Endothelial cell of hepatic sinusoid (primary cell): ENCODE data around the gene CSRP1.

Experiments used
- in situ Hi-C: cut with HindIII; loops from 2 replicates; pipeline ENCODE4 v1.10.0; 2017; ENCODE audit warnings: low sequenced_read_pairs

The CSRP1 gene

DNA sequence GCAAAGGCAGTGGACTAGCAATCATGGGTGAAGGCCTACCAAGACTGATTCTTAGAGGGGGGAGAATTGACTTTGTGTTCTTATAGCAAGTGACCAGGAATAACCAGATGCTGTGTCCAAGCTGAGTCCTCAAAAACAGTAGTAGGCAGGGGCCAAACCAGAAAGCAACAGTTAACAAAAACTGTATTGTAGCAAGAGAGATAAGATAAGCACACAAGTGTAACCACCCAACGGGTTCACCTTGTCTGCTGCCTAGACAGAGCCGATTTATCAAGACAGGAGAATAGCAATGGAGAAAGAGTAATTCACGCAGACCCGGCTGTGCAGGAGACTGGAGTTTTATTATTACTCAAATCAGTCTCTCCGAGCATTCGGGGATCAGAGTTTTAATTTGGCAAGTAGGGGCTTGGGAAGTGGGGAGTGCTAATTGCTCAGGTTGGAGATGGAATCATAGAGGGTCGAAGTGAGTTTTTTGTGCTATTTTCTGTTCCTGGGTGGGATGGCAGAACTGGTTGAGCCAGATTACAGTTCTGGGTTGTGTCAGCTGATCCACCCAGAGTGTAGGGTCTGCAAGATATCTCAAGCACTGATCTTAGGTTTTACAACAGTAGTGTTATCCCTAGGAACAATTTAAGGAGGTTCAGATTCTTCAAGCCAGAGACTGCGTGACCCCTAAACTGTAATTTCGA lies 8.3 kb upstream of the CSRP1 start:
- in situ Hi-C loops = loop anchor here (5.0 kb wide), 5 partner anchors 38 to 397 kb away; no protein-coding TSS in a partner anchor

DNA sequence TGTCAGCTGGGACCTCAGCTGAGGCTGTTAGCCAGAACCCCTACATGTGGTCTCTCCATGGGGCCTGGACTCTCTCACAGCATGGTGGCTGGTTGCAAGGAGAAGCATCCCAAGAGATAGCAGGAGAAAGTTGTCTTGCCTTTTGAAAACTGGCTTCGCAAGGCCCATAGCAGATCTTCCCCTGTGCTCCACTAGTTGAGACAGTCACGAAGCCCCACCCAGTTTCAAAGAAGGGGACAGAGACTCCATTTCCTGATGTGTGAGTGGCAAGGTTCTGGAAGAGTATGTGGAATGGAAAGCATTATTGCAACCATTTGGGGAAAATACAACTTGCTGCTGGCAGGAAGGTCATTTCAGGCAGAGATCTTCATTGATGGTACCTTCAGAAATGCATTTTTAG lies 7.5 kb upstream of the CSRP1 start:
- in situ Hi-C loops = no loop called here

DNA sequence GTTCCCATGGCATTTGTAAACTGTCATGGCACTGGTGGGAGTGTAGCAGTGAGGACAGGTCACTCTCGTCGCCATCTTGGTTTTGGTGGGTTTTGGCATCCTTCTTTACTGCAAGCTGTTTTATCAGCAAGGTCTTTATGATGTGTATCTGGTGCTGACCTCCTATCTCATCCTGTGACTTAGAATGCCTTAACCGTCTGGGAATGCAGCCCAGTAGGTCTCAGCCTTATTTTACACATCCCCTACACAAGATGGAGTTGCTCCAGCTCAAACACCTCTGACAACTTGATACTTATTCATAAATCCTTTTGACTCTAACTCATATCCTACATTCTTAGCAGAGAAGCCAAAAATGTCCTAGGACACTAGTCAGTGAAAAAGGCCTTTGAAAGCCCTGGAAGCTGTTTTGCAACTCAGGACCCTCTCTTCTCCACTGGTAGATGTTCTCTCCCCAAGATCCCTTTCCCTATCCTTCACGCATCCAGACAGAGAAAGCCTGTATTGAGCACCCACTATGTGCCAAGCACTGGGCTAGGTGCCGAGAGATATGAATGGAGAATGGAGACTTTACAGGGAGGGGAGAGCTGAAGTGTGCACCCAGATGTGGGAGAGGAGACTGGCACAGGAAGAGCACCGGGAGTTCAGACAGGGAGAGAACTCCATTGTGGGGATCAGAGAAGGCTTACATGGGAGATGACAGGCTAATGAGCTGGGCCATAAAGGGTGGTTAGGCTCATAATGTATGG lies 6.7 kb upstream of the CSRP1 start:
- in situ Hi-C loops = no loop called here

DNA sequence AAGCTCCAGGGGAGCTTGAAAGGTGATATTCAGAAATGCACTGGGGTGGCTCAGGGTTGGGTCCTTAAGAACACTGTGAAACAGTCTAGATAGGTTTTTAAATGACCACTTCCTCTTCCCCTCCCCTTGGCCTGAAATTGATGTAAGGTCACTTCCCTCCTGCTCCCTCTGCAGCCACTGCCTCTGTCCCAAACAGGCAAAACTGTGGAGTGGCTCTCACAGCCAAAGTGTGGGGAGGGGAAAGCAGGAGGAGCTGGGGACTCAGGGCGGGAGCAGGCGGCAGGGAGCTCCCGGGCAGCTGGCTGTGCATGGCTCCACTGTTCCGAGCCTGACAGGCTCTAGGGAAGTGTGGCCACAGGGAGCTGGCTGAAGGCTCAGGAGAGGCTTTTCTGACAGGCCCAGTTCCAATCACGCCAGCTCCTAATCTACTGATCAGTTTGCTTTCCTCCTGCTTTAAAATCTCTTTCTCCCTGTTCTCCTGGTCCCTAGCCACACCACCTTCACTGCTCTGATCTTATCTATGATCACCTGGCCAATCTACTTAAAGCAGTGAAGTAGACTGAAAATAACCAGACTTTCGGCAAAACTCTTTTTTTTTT lies 5.1 kb upstream of the CSRP1 start:
- in situ Hi-C loops = no loop called here

DNA sequence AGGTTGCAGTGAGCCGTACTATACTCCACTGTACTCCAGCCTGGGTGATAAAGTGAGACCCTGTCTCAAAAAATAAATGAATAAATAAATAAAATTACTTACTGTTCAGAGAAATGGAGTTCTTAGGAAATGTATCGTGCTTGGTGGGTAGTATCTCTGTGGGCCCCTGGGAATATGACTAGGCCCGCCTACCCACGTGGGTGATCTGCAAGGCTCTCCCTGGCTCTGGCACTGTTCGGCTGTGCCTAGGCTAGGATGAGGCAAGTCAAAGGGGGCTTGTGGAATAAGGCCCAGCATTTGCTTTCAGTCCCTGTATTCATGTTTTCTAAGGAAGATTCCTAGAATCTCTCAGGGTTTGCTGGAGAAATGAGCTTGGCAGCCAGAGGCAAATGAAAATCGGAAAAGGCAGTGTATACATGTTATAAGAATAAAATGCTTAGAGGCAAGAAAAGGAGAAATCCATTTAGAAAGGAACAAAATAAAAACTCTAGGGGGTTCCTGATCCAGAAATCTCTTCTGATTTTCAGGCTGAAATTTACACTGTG lies 4.5 kb upstream of the CSRP1 start:
- in situ Hi-C loops = no loop called here

DNA sequence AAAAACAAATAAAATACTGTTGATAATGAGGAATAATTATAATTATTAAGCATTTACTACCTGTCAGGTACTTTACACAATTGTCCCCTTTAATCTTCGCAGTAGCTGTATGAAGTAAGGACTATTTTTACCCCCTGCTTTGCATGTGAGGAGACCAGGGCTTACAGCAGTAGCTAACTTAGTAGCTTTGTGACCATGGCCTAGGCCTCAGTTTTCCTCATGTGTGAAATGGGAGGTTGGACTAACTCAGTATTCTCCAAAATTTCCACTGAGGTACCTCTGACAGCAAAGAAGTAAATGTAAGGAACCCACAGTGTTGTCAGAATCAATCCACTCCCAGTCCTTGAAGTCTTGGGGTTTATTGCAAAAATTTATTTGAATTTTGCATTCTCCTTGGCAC lies 3.8 kb upstream of the CSRP1 start:
- in situ Hi-C loops = no loop called here

DNA sequence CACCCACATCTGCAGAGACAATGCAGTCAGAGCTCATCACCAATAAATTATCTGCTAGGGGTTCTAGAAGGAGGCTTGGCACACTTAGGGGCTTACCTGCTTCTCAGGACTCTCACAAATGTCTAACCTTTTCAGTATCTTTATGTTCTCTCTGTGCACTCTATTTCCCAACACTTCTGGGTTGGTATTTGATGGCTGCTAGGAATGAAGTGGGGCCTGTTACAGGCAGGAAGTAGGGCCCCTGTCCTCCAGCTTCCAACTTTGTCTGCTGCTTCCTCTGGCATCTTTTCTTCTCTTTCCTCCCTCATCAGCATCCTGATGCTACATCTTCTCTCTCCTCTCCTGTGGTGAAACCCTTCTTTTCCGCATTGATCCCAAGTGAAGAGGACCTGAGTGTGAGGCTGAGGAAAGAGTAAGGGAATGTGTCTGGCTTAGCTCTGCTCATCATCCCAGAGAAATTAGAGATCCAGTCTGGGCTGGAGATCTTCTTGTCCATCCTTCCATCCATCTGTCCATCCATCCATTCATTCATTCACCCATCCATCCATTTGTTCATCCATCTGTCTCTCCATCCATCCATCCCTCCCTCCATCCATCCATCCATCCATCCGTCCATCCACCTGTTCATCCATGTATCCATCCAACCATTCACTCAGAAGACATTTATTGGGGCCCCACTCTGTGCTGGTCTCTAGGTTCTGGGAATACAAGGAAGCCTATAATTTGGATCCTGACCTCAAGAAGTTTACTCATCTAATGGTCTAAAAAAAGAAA lies 2.9 kb upstream of the CSRP1 start:
- in situ Hi-C loops = no loop called here

DNA sequence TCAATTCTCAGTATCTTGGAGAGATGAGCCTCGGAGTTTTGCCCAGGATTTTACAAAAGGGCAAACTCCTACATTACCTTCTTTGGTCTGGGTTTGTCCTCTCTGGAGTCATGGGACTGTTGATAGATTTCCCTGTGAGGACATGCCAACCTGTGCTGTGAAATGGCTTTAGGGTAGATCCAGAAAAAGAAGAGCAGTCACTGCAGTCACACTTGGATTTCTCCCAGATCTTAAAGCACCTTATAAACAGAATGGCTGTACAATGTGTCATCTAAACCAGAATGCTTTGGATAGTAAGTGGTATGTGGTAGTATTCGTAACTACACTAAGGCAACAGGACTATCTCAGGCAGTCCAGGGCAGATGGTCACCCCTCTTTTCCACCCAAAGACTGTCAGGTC lies 1.9 kb upstream of the CSRP1 start:
- in situ Hi-C loops = no loop called here

DNA sequence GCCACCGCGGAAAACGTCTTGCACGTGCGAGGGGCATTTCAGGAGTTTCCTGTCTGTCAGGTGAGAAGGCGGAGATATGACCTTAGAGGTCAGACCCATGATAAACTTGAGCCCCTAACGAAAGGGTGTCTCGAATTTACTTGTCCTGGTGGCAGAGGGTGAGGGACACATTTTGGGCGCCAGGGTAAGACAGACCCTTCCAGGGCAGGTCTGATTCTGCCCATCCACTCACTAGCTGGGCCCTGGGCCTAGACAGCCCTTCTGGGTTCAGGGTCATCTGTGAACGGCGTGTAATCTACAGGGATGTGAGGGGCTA lies 395 bp upstream of the CSRP1 start:
- in situ Hi-C loops = no loop called here

DNA sequence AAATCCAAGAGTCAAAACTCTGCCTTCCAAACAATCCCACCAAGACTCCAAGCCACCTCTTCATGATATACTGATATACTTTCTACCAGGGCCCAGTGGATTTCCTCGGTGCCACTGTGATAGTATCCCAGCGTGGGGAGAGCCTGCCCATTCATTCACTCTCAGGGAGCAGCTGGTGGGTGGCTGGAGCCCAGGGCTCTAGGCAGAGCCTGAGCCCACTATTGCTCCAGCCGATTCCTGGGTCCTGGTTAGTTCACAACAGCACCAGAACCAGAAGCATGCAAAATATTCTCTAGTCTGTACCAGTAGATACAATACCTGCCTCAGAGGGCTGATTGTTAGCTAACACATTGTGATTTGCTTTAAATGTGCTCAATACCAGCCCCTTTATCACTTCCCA lies 831 bp downstream of the CSRP1 start:
- in situ Hi-C loops = no loop called here

DNA sequence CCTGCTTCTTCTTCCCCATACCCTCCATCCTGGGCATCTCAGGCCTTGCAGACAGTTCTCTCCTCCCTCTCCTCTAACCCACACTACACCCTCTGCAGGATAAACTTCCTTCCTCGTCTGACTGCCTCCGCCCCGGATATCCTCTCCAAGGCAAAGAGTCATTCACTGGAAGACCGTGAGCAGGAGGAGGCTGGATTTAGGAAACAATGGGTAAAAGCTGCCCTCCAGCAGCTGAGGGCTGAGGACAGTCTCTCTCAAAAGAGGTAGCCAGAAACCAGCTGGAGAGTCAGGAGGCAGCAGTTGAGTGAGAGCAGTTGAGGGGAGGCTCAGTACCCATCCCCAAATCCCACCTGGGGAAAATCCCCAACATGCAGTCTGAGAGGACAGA lies 1.4 kb downstream of the CSRP1 start:
- in situ Hi-C loops = no loop called here

DNA sequence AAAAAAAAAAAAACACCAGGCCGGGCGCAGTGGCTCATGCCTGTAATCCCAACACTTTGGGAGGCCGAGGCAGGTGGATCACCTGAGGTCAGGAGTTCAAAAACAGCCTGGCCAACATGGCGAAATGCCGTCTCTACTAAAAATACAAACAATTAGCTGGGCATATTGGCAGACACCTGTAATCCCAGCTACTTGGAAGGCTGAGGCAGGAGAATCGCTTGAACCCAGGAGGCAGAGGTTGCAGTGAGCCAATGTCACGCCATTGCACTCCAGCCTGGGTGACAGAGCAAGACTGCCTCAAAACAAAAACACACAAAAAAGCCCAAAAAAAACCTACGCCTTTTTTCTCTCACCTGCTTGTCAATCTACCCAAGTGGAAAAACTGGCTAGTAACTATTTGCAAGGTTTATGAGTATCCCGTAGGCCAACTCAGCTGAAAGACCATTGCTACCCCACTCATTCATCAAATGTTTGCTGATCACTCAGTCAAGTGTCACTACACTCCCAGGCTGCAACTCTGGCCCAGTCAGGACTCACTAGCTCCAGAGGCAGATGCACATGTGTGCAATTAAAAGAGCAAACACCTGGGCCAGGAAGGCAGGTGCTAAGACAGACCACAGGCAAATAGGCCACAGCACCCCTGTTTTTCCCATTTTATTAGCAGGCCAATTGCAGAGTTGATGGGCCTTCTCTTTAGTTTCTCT lies 2.0 kb downstream of the CSRP1 start:
- in situ Hi-C loops = no loop called here

DNA sequence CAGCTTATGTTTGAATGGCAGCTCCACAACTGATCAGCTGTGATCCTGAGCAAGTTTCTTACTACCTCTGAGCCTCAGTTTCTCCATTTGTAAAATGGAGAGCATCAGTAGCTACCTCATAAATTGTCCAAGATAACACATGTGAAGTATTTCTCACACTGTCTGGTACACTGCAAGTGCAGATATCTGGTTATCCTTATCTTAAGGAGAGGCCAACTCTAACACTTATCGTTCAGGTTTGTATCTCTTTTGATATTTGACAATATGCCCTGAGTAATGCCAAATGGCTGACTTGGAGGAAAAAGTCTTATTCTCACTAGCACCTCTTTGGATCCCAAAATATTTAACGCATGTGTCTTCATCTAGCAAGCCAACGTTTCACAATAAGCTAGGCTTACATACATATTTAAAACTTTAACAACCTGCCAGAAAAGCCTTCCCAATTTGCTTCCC lies 2.7 kb downstream of the CSRP1 start:
- in situ Hi-C loops = no loop called here

DNA sequence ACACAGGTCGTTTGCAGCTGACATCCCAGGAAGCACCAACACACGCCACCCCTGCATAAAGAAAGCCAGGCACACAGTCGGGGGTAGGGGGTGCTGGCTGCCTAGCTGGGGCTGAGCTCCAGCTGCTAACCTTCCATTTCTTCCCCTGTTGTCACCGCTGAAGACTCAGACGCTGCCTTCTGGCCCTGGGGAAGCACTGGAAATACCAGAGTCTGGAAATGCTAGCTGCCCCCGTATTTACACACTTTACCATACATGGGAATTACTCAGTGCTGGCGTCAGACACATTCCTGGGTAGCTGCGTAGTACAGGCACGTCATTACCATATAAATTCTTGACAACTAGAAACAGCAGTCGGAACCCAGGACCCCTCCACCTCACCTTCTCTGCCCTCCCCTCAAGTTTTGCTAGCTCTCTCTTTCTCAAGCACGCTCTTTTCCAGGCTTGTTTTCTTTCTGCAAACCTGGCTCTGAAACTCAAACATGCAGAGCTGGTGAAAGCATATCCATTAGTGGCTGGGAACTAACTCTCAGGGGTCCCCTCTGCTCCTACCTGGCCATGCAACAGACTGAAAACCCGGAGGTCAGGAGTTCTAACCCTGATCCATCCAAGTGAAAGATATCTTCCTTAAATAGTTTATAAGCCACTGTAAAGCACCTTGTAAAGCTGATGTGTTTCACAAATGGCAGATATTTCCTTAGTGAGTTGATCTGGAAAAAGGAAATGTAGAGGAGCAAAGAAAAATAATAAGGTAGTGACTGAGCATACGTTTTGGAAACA lies 3.3 kb downstream of the CSRP1 start:
- in situ Hi-C loops = no loop called here

DNA sequence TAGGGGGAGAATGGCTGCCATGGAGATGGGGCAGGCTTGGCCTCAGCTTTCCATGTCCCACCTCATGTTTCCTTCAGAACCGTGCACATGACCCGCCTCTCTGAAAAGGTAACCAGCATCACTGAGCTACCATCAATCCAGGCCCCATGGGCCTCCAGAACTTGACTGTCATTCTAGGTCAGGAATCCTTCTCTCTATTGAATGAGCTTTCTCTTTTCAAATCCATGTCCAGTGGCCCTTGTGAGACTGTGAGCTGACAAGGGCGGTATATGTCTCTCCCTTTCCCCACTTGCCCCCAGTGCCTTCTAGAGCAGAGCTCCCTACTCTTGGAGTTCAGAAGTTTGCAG lies 4.4 kb downstream of the CSRP1 start:
- in situ Hi-C loops = no loop called here

DNA sequence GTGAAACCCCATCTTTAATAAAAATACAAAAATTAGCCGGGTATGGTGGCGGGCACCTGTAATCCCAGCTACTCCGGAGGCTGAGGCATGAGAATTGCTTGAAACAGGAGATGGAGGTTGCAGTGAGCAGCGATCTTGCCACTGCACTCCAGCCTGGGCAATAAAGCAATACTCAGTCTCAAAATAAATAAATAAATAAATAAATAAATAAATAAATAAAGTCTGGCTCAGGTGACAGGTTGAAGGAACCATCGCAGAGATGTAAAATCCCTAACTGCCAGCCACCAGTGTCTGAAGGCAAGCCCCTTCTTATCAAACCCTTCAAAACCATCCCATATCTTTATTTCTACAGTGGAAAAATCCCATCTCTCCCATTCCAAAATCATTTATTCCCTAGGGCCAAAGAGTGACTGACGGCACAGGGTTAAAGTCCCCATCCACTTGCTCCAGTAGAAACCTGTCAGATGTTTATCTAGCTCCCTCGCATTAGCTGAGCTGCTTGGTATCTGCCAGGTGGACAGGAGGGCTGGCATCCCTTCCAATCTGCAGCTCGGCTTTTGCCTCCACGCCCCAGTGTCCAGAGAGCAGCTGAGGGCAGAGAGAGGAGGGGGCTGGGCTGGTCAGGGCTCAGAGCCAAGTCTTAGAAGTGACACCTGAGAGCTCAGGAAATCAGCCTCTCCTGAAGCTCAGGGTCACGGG lies 5.0 kb downstream of the CSRP1 start:
- in situ Hi-C loops = no loop called here

DNA sequence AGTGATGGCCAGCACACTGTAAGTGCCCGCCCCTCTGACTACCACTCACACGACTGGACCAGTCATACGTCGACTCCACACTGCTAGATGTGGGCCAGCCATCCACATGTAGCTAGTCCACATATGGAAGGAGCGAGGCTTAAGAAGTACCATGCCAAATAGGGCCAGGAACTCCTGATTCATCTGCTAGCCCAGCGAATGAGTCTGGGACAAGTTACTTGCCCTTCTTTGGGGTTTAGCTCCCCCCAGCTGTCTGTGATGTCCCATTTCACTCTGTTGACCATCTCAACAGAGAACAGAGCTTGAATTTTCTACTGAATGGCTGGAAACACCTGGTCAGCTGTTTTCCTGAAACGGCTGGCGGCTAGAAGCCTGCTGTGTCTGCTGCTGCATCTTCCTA lies 5.8 kb downstream of the CSRP1 start:
- in situ Hi-C loops = no loop called here

DNA sequence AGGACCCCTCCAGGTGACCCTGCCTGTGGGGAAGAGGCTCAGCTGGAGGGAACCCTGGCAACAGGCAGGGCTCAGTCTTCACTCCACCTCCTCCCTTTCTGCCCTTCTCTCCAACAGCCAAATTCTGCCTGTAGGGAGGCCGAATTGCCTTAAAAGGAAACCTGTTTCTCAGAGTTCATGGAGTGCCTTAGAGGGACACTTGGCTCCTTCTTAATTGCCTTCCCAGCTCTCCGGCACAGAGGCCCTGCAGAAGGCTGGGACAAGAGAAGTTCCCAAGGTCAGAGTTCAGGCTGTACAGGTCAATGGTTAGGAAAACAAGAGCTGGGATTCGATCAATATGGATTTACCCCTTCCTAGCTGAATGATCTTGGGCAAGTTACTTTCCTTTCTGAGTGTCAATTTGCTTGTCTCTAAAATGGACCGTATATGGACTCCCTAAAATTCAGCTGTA lies 6.2 kb downstream of the CSRP1 start:
- in situ Hi-C loops = no loop called here
